ENCODE data around the gene PIP5K1B. TPM values are rescaled to one million over a fixed set of nuclear protein-coding genes. Genes with fewer than 3 reads are reported as not detected.

PIP5K1B gene
- total RNA-seq, 1 donor from 2014 or later = 1.3 TPM

DNA sequence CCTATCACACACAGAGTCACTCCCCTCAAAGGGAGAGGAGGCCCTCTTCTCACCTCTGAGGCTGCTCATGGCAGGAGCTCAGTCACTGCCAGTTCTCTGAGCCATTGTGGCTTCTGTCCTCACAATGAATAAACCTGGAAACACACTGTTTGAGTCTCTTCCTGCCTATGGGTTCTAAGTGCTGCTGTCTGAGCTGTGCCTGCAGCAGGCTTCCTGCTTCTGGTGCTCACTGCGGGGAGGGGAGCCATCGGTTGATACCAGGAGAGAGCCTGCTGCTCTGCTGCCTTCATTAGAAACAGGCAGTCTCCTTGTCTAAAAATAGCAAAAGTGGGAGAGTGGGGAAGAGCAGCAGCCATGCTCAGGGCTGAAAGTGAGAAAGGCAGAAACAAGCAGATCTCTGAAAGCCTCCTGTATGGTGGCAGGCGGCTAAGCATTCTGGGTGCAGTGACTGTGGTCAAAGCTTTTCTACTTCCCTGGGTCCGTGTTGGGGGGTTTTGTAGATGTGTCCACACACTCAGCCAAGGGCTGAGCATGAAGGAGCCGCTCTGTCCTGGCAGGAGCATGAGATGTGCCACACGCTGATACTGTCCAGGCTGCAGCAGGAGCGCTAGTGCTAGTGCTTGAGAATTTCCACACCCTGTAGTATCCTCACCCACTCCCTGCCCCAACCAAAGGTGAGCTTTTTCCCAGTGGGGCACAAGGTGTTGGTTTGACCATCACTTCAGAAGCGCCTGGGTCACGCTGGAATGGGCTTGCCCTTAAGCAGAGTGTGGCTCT lies 274.7 kb downstream of the PIP5K1B start:
- Histone ChIP-seq H3K4me2 (ENCODE audit: low read length) (no peak overlapping the region), H4K20me1 (ENCODE audit: insufficient read depth, low read length) (no peaks in the 10 kb centered on the region), H3K27me3 (ENCODE audit: insufficient read depth, low read length) (no peaks in the 10 kb centered on the region), H3K9me3 (ENCODE audit: insufficient read depth, low read depth, low read length) (no peaks in the 10 kb centered on the region), H3K27ac (ENCODE audit: low read depth, low read length) (no peak overlapping the region), H3K79me2 (ENCODE audit: insufficient read depth, low read length) (no peaks in the 10 kb centered on the region), H3K9ac (ENCODE audit: low read length) (no peak overlapping the region), H3K4me1 (ENCODE audit: insufficient read depth, low read length) (no peaks in the 10 kb centered on the region), H2AFZ (ENCODE audit: low read depth, low read length) (no peak overlapping the region), H3K4me3 (ENCODE audit: insufficient read depth, low read depth, low read length) (no peak overlapping the region), H3K36me3 (ENCODE audit: insufficient read depth, low read length) (no peaks in the 10 kb centered on the region)
- H3K4me3 Mint-ChIP-seq (ENCODE audit: unreplicated experiment) = no peak overlapping the region
- H3K27me3 Mint-ChIP-seq (ENCODE audit: low read depth, unreplicated experiment) = no peaks in the 10 kb centered on the region
- DNase-seq (ENCODE audit: low read depth) (no peak), FAIRE-seq (no peak)
- H3K4me1 Mint-ChIP-seq (ENCODE audit: low read depth, unreplicated experiment) = peaks cover 5% of the 10 kb centered on the region
- H3K9me3 Mint-ChIP-seq (ENCODE audit: unreplicated experiment) = peaks cover 3% of the 10 kb centered on the region
- TF ChIP-seq, protein P1, sequence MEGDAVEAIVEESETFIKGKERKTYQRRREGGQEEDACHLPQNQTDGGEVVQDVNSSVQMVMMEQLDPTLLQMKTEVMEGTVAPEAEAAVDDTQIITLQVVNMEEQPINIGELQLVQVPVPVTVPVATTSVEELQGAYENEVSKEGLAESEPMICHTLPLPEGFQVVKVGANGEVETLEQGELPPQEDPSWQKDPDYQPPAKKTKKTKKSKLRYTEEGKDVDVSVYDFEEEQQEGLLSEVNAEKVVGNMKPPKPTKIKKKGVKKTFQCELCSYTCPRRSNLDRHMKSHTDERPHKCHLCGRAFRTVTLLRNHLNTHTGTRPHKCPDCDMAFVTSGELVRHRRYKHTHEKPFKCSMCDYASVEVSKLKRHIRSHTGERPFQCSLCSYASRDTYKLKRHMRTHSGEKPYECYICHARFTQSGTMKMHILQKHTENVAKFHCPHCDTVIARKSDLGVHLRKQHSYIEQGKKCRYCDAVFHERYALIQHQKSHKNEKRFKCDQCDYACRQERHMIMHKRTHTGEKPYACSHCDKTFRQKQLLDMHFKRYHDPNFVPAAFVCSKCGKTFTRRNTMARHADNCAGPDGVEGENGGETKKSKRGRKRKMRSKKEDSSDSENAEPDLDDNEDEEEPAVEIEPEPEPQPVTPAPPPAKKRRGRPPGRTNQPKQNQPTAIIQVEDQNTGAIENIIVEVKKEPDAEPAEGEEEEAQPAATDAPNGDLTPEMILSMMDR (IDR thresholded peaks at IDR 0.05; ENCODE audit: insufficient read depth, low read depth, low read length) = no peak
- TF ChIP-seq EZH2 (IDR thresholded peaks at IDR 0.05; ENCODE audit: insufficient read depth, low read length) = no peak
- no peaks in the 10 kb centered on the region for H3K36me3 Mint-ChIP-seq (ENCODE audit: low read depth, unreplicated experiment)
- no peak overlapping the region for H3K27ac Mint-ChIP-seq (ENCODE audit: unreplicated experiment)

- H3K36me3 Mint-ChIP-seq (ENCODE audit: low read depth, unreplicated experiment) = no peaks in the 10 kb centered on the region
Measured at GRCh38 chr9:68980341-68980914, 275.4 kb downstream of the PIP5K1B start.

More at GRCh38 chr9:68980341-68980914, 275.4 kb downstream of the PIP5K1B start:
- H3K4me3 ChIP-seq (ENCODE audit: insufficient read depth, low read depth, low read length) = no peak overlapping the region
- TF ChIP-seq EZH2 (IDR thresholded peaks at IDR 0.05; ENCODE audit: insufficient read depth, low read length) = no peak
- TF ChIP-seq, protein P1 (IDR thresholded peaks at IDR 0.05; ENCODE audit: insufficient read depth, low read depth, low read length) = no peak
- H3K27ac ChIP-seq (ENCODE audit: low read depth, low read length) = no peak overlapping the region
- no peaks in the 10 kb centered on the region for H3K9me3 ChIP-seq (ENCODE audit: insufficient read depth, low read depth, low read length)
- H3K27me3 ChIP-seq (ENCODE audit: insufficient read depth, low read length) = no peaks in the 10 kb centered on the region
- Mint-ChIP-seq H3K27me3 (ENCODE audit: low read depth, unreplicated experiment) (no peaks in the 10 kb centered on the region), H3K9me3 (ENCODE audit: unreplicated experiment) (peaks cover 3% of the 10 kb centered on the region), H3K4me1 (ENCODE audit: low read depth, unreplicated experiment) (peaks cover 5% of the 10 kb centered on the region), H3K4me3 (ENCODE audit: unreplicated experiment) (no peak overlapping the region), H3K27ac (ENCODE audit: unreplicated experiment) (no peak overlapping the region)
- no peak overlapping the region for H3K9ac ChIP-seq (ENCODE audit: low read length)
- H3K36me3 ChIP-seq (ENCODE audit: insufficient read depth, low read length) = no peaks in the 10 kb centered on the region
- H4K20me1 ChIP-seq (ENCODE audit: insufficient read depth, low read length) = no peaks in the 10 kb centered on the region
- FAIRE-seq (no peak), DNase-seq (ENCODE audit: low read depth) (no peak)
- no peaks in the 10 kb centered on the region for H3K79me2 ChIP-seq (ENCODE audit: insufficient read depth, low read length)
- no peak overlapping the region for H2AFZ ChIP-seq (ENCODE audit: low read depth, low read length)
- H3K4me1 ChIP-seq (ENCODE audit: insufficient read depth, low read length) = no peaks in the 10 kb centered on the region
- H3K4me2 ChIP-seq (ENCODE audit: low read length) = no peak overlapping the region

Data from astrocyte (in vitro differentiated cells and primary cell).